ENCODE data around the gene MYL3.

- no peak for TF ChIP-seq EP300 (conservative IDR thresholded peaks at IDR 0.05; ENCODE audit: poor library complexity, severe bottlenecking)
- no peak for TF ChIP-seq SMC3 (conservative IDR thresholded peaks at IDR 0.05; ENCODE audit: poor library complexity)
- no peak for TF ChIP-seq CTCF (IDR thresholded peaks at IDR 0.05; ENCODE audit: poor library complexity, severe bottlenecking)
- no peak for TF ChIP-seq EZH2 (IDR thresholded peaks at IDR 0.05; ENCODE audit: borderline replicate concordance, insufficient read depth, low read length, poor library complexity, severe bottlenecking)
- no peak for TF ChIP-seq POLR2AphosphoS5 (IDR thresholded peaks at IDR 0.05)
- no peak for TF ChIP-seq REST (IDR thresholded peaks at IDR 0.05; ENCODE audit: borderline replicate concordance)
These were observed 39.0 kb upstream of the MYL3 start for GRCh38 chr3:46902188-46902631.

Measured in neural cell (in vitro differentiated cells).